Endodermal cell (in vitro differentiated cells): ENCODE results near the gene OR2B6. TPM values are rescaled to one million over a fixed set of nuclear protein-coding genes. Genes with fewer than 3 reads are reported as not detected.

Experiments
- DNase-seq: peaks from one replicate; pipeline ENCODE4 v3.0.0-alpha.2; 2017
- H3K27ac ChIP-seq: 2 replicates; pipeline ENCODE4 v1.5.1; 2013; ENCODE audit warnings: mild to moderate bottlenecking, low read depth, low read length, moderate library complexity
- H3K27me3 ChIP-seq: 2 replicates; pipeline ENCODE4 v1.6.1; 2013; ENCODE audit warnings: mild to moderate bottlenecking, low read length, moderate library complexity; ENCODE audit not compliant: insufficient read depth, control insufficient read depth, poor library complexity, severe bottlenecking
- H3K36me3 ChIP-seq: 2 replicates; pipeline ENCODE4 v1.7.0; 2013; ENCODE audit warnings: mild to moderate bottlenecking, low read length, moderate library complexity; ENCODE audit not compliant: control insufficient read depth, insufficient read depth
- H3K4me1 ChIP-seq: one replicate; pipeline ENCODE4 v1.7.0; 2013; ENCODE audit warnings: low read length; ENCODE audit not compliant: control insufficient read depth, insufficient read depth
- H3K4me3 ChIP-seq: 2 replicates; pipeline ENCODE4 v1.5.1; 2013; ENCODE audit warnings: mild to moderate bottlenecking, low read length, moderate library complexity
- H3K9ac ChIP-seq: 2 replicates; pipeline ENCODE4 v1.6.1; 2013; ENCODE audit warnings: mild to moderate bottlenecking, low read length, moderate library complexity; ENCODE audit not compliant: poor library complexity, severe bottlenecking; ENCODE audit errors: extremely low read depth
- H3K9me3 ChIP-seq: 2 replicates; pipeline ENCODE4 v1.6.1; 2013; ENCODE audit warnings: mild to moderate bottlenecking, low read length, moderate library complexity; ENCODE audit not compliant: control insufficient read depth
- H3K27ac Mint-ChIP-seq: 2 replicates; pipeline ENCODE4 v1.8.0; 2020; ENCODE audit warnings: mixed read lengths
- H3K27me3 Mint-ChIP-seq: 2 replicates; pipeline ENCODE4 v1.8.0; 2021; ENCODE audit warnings: mild to moderate bottlenecking, mixed read lengths; ENCODE audit not compliant: insufficient read depth
- H3K36me3 Mint-ChIP-seq: 2 replicates; pipeline ENCODE4 v1.8.0; 2020; ENCODE audit warnings: low read depth, mixed read lengths
- H3K4me1 Mint-ChIP-seq: 2 replicates; pipeline ENCODE4 v1.8.0; 2020; ENCODE audit warnings: mixed read lengths
- H3K4me3 Mint-ChIP-seq: 2 replicates; pipeline ENCODE4 v1.8.0; 2020; ENCODE audit warnings: mild to moderate bottlenecking, moderate library complexity, mixed read lengths
- H3K9me3 Mint-ChIP-seq: 2 replicates; pipeline ENCODE4 v1.8.0; 2020; ENCODE audit warnings: mild to moderate bottlenecking, mixed read lengths
- CTCF ChIP-seq: fragments of 200-600 bp; sonication (generic); conservative IDR thresholded peaks from 2 replicates; pipeline ENCODE4 v1.5.0; 2021; ENCODE audit warnings: antibody characterized with exemption, mild to moderate bottlenecking
- WGBS, 2 experiments: methylation state at CpG; one replicate each; pipeline versions ENCODE4 v1.1.5 to v1.1.7; 2013; ENCODE audit warnings: missing lambda C conversion rate in 2 of 2, mixed read lengths in 1 of 2; ENCODE audit not compliant: insufficient coverage in 1 of 2, insufficient read length in 1 of 2; 5-methylcytosine and 5-hydroxymethylcytosine counted together
- total RNA-seq, 2 donors: library from RNA; stranded (reverse); fragmentation: NEBNext Ultra II Directional in 1 of 2; extraction: Animal tissue kit (Norgen Biotek cat#: 25700) in 1 of 2; gene quantifications; 2 replicates in 1 of 2; 3 replicates in 1 of 2; pipeline ENCODE4 v1.2.1, GENCODE V29; 2021

Gene OR2B6
- total RNA-seq, 2 donors from 2014 or later = not detected

GRCh38 chr6:27980111-27980510, 23.1 kb downstream of the OR2B6 start:
- Mint-ChIP-seq H3K4me3 (no peak overlapping the region), H3K27me3 (peaks cover 20% of the 10 kb centered on the region), H3K9me3 (no peaks in the 10 kb centered on the region), H3K27ac (no peak overlapping the region), H3K36me3 (no peaks in the 10 kb centered on the region), H3K4me1 (no peaks in the 10 kb centered on the region)
- no peaks in the 10 kb centered on the region for H3K4me1 ChIP-seq
- no peaks in the 10 kb centered on the region for H3K9me3 ChIP-seq
- H3K9ac ChIP-seq = no peak overlapping the region
- no peak for DNase-seq
- H3K4me3 ChIP-seq = no peak overlapping the region
- no peaks in the 10 kb centered on the region for H3K36me3 ChIP-seq
- peaks cover 12% of the 10 kb centered on the region for H3K27me3 ChIP-seq
- H3K27ac ChIP-seq = no peak overlapping the region
- 40 to 56% methylated on average over 1 of the region's 1 CpG for WGBS, 2 experiments
- no peak for TF ChIP-seq CTCF

GRCh38 chr6:27986928-27987725, 30.1 kb downstream of the OR2B6 start:
- no CpG with 5 or more reads among the region's 2 CpGs for WGBS, 2 experiments
- no peak for DNase-seq
- no peak overlapping the region for H3K4me3 Mint-ChIP-seq
- no peak overlapping the region for H3K27ac ChIP-seq
- H3K4me1 Mint-ChIP-seq = no peaks in the 10 kb centered on the region
- H3K27me3 ChIP-seq = peaks cover 13% of the 10 kb centered on the region
- peaks cover 40% of the 10 kb centered on the region for H3K27me3 Mint-ChIP-seq
- TF ChIP-seq CTCF = no peak
- H3K36me3 Mint-ChIP-seq = no peaks in the 10 kb centered on the region
- no peaks in the 10 kb centered on the region for H3K9me3 ChIP-seq
- no peak overlapping the region for H3K4me3 ChIP-seq
- H3K4me1 ChIP-seq = no peaks in the 10 kb centered on the region
- no peaks in the 10 kb centered on the region for H3K9me3 Mint-ChIP-seq
- no peak overlapping the region for H3K9ac ChIP-seq
- H3K36me3 ChIP-seq = no peaks in the 10 kb centered on the region
- no peak overlapping the region for H3K27ac Mint-ChIP-seq

- H3K9ac ChIP-seq = no peak overlapping the region
- H3K27ac Mint-ChIP-seq = no peak overlapping the region
- no peaks in the 10 kb centered on the region for H3K9me3 Mint-ChIP-seq
- no peak overlapping the region for H3K4me3 Mint-ChIP-seq
- H3K27me3 ChIP-seq = peaks cover 26% of the 10 kb centered on the region
- H3K4me3 ChIP-seq = no peak overlapping the region
- H3K27me3 Mint-ChIP-seq = peaks cover 36% of the 10 kb centered on the region
- no peaks in the 10 kb centered on the region for H3K36me3 Mint-ChIP-seq
- no peaks in the 10 kb centered on the region for H3K36me3 ChIP-seq
- WGBS, 2 experiments = 79 to 90% methylated on average over 1 to 2 of the region's 2 CpGs
- no peak for TF ChIP-seq CTCF
- no peaks in the 10 kb centered on the region for H3K9me3 ChIP-seq
- H3K27ac ChIP-seq = no peak overlapping the region
- H3K4me1 ChIP-seq = no peaks in the 10 kb centered on the region
- no peak for DNase-seq
- no peaks in the 10 kb centered on the region for H3K4me1 Mint-ChIP-seq
These were observed 37.6 kb downstream of the OR2B6 start for GRCh38 chr6:27994616-27995015.
